HG02938 (cell line): ENCODE data around the gene DST.
"Not testable (repeated sequence)": the region's sequence is repeated elsewhere in the genome, so short reads cannot be mapped to it uniquely, and the experiment has no call there.

ENCODE experiments used
- ATAC-seq: cut with Tn5 transposase; IDR thresholded peaks from one replicate; pipeline ENCODE4 v1.9.1; 2021; ENCODE audit warnings: mild to moderate bottlenecking, moderate library complexity; ENCODE audit not compliant: unreplicated experiment

Gene DST

DNA sequence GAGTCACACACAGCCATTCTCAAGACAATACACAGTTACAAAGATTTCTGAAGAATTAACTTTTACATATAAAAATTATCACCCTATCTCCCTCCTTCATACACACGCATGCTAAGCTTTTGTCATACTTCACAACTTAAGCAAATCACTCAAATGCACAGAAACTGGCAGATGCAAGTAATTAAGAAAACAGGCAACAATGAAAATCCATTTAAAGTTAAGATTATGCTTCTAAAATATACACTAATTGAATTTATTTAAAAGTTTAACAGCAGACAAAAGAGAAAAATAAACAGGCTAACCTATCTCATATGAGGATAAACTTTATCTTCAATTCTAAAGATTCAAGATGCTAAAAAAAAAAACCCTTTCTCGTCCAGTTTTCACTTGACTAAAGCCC is 68.4 kb downstream of the DST start:
- ATAC-seq, result no peak

DNA sequence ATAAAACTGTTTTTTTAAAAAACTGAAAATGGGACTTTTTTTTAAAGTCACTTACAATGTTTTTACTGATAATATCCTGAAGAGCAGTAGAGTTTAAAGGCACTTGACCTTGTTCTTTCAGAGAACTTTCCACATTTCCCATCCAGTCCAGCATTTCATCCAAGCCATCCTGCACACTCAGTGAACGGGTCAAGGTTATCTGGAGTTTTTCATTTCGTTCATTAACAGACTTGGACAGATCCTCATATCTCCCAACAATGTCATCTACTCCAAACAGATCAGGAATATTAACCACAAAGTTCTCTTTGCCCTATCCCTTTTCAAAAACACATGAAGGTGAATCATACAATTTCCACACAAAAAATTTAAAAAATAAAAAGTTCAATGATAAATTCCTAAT is 69.1 kb downstream of the DST start:
- ATAC-seq, result no peak

GRCh38 chr6:56572788-56573471 is 69.8 kb downstream of the DST start:
- ATAC-seq, result no peak

- no peak for ATAC-seq
These were observed 71.1 kb downstream of the DST start for GRCh38 chr6:56571605-56572004.

DNA sequence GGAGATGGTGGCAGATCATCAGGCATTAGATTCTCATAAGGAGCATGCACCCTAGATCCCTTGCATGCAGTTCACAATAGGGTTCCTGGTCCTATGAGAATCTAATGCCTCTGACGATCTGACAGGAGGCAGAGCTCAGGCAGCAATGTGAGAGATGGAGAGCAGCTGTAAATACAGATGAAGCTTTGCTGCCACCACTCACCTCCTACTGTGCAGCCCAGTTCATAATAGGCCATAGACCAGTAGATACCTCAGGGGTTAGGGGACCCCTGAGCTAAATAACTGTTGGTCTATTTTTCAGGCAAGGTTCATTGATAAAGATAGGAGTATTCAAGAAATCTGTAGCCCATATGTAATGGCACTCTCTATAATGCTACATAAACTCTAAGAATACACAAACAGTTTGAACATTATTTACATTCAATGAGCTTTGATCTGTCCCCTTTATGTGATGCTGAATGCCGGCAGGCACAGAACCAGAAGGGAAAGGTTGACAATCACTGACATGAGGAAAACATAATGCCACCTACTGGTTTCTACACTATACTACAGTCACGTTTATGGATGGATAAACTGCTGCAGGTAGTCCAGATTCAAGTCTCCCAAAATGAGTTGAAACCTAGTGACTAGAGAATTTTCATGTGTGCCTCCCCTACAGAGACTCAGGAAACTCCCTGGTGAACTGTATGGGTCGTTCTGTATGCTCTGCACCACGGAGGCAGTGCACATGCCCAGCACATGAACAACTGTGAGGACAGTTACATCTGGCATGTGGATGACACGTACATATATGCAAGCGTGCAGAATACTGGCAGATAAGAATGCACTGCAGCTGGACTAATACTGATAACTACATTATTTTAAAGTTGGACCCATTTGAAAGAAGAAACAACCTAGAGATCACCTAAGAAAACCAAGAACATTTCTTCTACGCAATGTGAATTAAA is 72.0 kb downstream of the DST start:
- peak; percentile 65 for ATAC-seq

- ATAC-seq, result no peak
These were observed 75.2 kb downstream of the DST start for GRCh38 chr6:56567501-56567900.

- not testable (repeated sequence) for ATAC-seq
These were observed 80.0 kb downstream of the DST start for GRCh38 chr6:56562730-56563129.

DNA sequence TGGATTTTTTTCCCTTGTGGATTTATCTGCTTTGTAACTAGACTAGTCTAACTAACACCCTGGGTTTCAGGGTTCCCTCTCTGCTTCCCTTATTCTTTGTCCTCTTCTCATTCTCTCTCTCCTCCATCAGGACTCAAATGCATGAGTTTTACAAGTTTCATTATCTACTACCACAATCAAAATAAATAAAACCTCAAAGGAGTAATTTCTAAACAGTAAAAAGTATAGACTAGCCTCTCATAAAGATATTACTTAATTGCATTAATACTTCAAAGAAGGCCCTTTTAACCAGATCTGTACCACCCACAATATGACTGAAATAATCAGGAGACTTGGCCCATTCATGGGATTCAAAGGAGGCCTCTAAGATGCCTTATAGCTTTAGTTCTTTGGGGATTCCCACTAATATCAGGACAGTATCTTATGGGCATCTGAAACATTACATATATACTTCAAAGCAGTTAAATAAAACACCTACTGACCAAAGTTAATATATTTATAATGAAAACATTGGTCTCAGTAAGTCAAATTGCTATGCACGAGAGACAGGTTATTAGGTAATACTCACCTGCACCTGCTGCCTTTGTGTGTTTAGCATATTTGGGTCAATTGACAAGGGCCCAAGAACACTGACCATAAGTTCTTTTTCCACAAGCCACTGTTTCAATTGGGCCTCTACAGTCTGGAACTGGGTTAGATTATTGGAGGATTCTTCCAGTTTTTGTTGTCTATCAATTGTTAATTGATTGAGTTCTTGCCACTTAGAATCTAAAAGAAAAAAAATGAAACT is 85.7 kb downstream of the DST start:
- ATAC-seq, result no peak

GRCh38 chr6:56555438-56555872 is 87.2 kb downstream of the DST start:
- ATAC-seq, result no peak

DNA sequence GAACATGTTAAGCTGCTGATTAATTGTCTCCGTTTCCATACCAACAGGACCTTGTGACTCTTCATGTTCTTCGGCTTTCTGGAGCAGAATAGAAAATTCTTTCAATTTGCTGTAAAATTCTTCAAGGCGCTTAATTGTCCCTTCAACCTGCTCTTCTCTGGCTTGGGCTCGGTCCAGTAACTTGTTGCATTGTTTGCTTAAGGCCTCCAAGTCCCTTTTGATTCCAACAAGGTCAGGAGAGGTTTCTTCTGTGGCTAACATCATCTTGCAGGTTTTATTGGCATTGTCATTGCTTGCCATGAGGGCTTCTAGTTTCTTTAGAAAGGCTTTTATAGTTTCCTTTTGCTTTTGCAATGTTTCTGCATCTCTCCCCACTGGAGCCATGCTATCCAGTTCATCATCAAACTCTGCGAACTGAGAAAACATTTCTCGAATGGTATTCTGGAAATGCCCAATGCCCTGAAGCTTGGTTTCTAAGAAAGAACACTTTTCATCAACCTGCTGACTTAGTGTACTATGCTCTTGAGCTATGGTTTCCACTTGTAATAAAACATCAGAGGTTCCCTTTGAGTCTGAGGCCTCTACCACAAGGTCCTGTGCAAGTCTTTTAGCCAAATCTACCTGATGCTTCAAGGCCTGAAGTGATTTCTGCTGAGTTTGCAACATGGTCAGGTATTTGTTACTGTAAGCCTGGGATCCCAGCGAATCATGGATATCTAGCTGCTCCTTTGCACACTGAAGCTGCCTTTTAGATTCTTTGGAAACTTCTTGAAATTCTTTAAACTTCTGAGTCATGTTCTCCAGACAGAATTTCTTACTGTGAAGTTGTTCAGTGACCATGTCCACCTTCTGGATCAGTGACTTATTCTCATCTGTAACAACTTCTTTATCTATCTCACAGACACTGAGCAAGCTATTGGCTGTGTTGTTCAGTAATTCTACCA is 90.2 kb downstream of the DST start:
- ATAC-seq, result no peak

DNA sequence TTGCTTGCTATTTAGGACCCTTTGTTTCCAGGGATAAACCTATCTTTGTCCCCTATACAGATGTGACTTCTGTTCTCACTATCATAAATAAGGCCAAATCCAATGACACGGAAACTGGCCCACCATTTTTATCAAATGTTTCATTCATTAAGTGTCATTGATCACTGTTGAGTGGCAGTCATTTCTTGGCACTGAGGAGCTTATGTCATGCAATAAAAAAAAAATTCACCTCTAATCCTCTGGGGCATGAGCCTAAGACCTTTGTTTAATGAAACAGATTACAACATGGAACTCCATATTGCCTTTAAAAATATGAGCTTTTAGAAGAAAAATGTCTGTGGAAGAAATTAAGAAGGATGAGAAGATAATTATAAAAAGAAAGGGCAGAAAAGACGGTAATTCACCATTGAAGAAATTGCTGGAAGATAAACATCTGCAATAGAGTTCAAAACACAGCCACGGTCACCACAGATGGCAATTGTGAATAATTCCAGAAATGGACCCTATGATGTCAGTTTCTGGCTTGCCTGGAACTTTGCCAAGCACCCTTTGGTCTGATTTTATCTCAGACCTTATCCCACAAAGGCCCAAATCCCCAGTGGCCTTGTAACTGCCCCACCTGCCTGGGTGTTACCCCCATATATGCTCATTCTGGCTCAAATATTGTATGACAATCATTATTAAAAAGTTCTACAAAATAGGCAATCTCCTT is 91.1 kb downstream of the DST start:
- no peak for ATAC-seq

DNA sequence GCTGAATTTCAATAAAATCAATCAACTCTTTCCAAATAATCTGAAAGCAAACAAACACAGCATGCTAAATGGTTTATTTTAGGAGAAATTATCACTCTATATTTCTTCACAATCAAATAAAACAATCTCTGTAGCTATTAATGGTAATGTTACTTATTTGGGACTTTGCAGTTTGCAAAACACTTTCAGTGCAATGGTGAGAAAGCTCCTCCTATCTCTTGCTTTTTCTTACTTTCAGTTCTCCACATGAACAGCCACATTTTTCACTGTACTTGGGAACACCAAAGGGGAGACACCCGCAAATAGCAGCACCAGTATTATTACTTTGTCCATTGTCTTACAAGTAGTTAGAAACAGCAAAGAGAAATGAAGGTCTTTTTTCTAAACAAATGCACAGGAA is 92.4 kb downstream of the DST start:
- no peak for ATAC-seq

GRCh38 chr6:56549014-56549413 is 93.7 kb downstream of the DST start:
- no peak for ATAC-seq

- no peak for ATAC-seq
These were observed 95.0 kb downstream of the DST start for GRCh38 chr6:56547687-56548086.

- peak; percentile 96 for ATAC-seq
These were observed 100.0 kb downstream of the DST start for GRCh38 chr6:56542364-56543331.

- ATAC-seq, result no peak
These were observed 100.8 kb downstream of the DST start for GRCh38 chr6:56541741-56542360.

- ATAC-seq, result no peak
These were observed 101.6 kb downstream of the DST start for GRCh38 chr6:56541030-56541600.
